OCI-LY7 (cell line): ENCODE results near the gene PCK1. TPM values are rescaled to one million over a fixed set of nuclear protein-coding genes. Genes with fewer than 3 reads are reported as not detected.

ENCODE experiments used
- BruUV-seq: library from RNA; stranded (reverse); fragments of 400-500 nt; replicated peaks from 2 replicates; lab custom pipeline; 2021; lab: Mats Ljungman, UMichigan
- CTCF ChIA-PET: fragments of 300-600 bp; sonication (Branson Sonifier 250); formaldehyde crosslinking; loops from one replicate; lab custom pipeline; 2022; ENCODE audit warnings: antibody characterized with exemption; ENCODE audit not compliant: unreplicated experiment; lab: Charles Lee
- POLR2A ChIA-PET: fragments of 300-600 bp; sonication (Branson Sonifier 250); formaldehyde crosslinking; loops from one replicate; lab custom pipeline; 2022; ENCODE audit warnings: antibody characterized with exemption; lab: Charles Lee
- DNase-seq: peaks from one replicate; pipeline ENCODE4 v3.0.0-alpha.2; 2015; ENCODE audit warnings: low spot score
- H2AFZ ChIP-seq: fragments of 200-600 bp; sonication (generic), shearing (Covaris generic); 2 replicates; pipeline ENCODE4 v1.6.1; 2014; ENCODE audit warnings: mild to moderate bottlenecking, antibody characterized with exemption, low read length, moderate library complexity
- H3K27ac ChIP-seq: fragments of 200-600 bp; sonication (generic); 2 replicates; pipeline ENCODE4 v1.5.1; 2014; ENCODE audit warnings: mixed run types, low read depth, mild to moderate bottlenecking, moderate library complexity, low read length, inconsistent platforms; ENCODE audit not compliant: poor library complexity, severe bottlenecking
- H3K36me3 ChIP-seq: fragments of 200-600 bp; sonication (generic); 2 replicates; pipeline ENCODE4 v1.6.1; 2014; ENCODE audit warnings: mild to moderate bottlenecking, antibody characterized with exemption, low read length, moderate library complexity, mixed read lengths; ENCODE audit not compliant: insufficient read depth
- H3K4me1 ChIP-seq: fragments of 200-600 bp; sonication (generic); 2 replicates; pipeline ENCODE4 v1.5.1; 2014; ENCODE audit warnings: mild to moderate bottlenecking, low read length; ENCODE audit not compliant: insufficient read depth, poor library complexity, severe bottlenecking
- H3K4me2 ChIP-seq: fragments of 200-600 bp; sonication (generic); 2 replicates; pipeline ENCODE4 v1.6.1; 2014; ENCODE audit warnings: mild to moderate bottlenecking, low read length
- H3K4me3 ChIP-seq: fragments of 200-600 bp; sonication (generic); 2 replicates; pipeline ENCODE4 v1.5.1; 2014; ENCODE audit warnings: mild to moderate bottlenecking, low read depth, low read length; ENCODE audit not compliant: poor library complexity, severe bottlenecking
- H3K79me2 ChIP-seq: fragments of 200-600 bp; sonication (generic); 2 replicates; pipeline ENCODE4 v1.6.1; 2016; ENCODE audit warnings: low read depth, mild to moderate bottlenecking, low read length, moderate library complexity, mixed read lengths; ENCODE audit not compliant: insufficient read depth
- H3K9me2 ChIP-seq: fragments of 200-600 bp; sonication (generic); 2 replicates; pipeline ENCODE4 v1.6.1; 2016; ENCODE audit warnings: mild to moderate bottlenecking, low read length, mixed read lengths; ENCODE audit not compliant: insufficient read depth
- H3K9me3 ChIP-seq: fragments of 200-600 bp; sonication (generic); 2 replicates; pipeline ENCODE4 v1.6.1; 2014; ENCODE audit warnings: mild to moderate bottlenecking, mixed run types, low read length, mixed read lengths
- H4K20me1 ChIP-seq: fragments of 200-600 bp; sonication (generic); 2 replicates; pipeline ENCODE4 v1.6.1; 2014; ENCODE audit warnings: mild to moderate bottlenecking, antibody characterized with exemption, low read length, moderate library complexity, mixed read lengths; ENCODE audit not compliant: insufficient read depth
- CTCF ChIP-seq: fragments of 200-600 bp; sonication (generic); conservative IDR thresholded peaks from 2 replicates; pipeline ENCODE4 v1.5.1; 2014; ENCODE audit warnings: mild to moderate bottlenecking, antibody characterized with exemption, low read length, moderate library complexity, mixed read lengths
- EZH2phosphoT487 ChIP-seq: fragments of 200-600 bp; sonication (generic); IDR thresholded peaks from 2 replicates; pipeline ENCODE4 v1.6.1; 2018; ENCODE audit warnings: low read depth, borderline replicate concordance, mild to moderate bottlenecking, mixed run types, antibody characterized with exemption, low read length, moderate library complexity, mixed read lengths
- intact Hi-C: fragments of 100-400 bp; cut with micrococcal nuclease; formaldehyde crosslinking; loops from one replicate; pipeline ENCODE4 v1.10.0; 2022; ENCODE audit not compliant: unreplicated experiment
- total RNA-seq, 2 experiments: library from RNA; depleted of rRNA in 1 of 2; stranded (reverse); fragments of >200 nt in 1 of 2; shearing (Covaris generic) in 1 of 2; gene quantifications; 2 replicates each; pipeline ENCODE4 v1.2.3, GENCODE V29; 2014 to 2022

PCK1 gene
- total RNA-seq, 2 experiments from 2014 or later, result 6.9 to 13.0 TPM

- DNase-seq, result no peak
- Histone ChIP-seq H2AFZ (no peak overlapping the region), H4K20me1 (no peaks in the 10 kb centered on the region), H3K27ac (no peak overlapping the region), H3K9me3 (no peaks in the 10 kb centered on the region), H3K4me1 (no peaks in the 10 kb centered on the region), H3K79me2 (no peaks in the 10 kb centered on the region), H3K4me2 (no peak overlapping the region), H3K4me3 (no peak overlapping the region), H3K9me2 (no peaks in the 10 kb centered on the region), H3K36me3 (no peaks in the 10 kb centered on the region)
- intact Hi-C loops, result no loop called here
- BruUV-seq, result no TSS peak
- ChIA-PET POLR2A (no interaction called here), CTCF (interaction anchor here (0.5 to 0.6 kb wide), 3 partner anchors 12 to 678 kb away, joined by 3 to 4 read pairs (median 3); no protein-coding TSS in a partner anchor)
- TF ChIP-seq CTCF (no peak), EZH2phosphoT487 (no peak)
Measured at GRCh38 chr20:57548177-57549058, 12.5 kb upstream of the PCK1 start.

- no peak overlapping the region for H3K4me2 ChIP-seq
- H3K36me3 ChIP-seq, result no peaks in the 10 kb centered on the region
- no peak overlapping the region for H3K4me3 ChIP-seq
- TF ChIP-seq EZH2phosphoT487, result no peak
- TF ChIP-seq CTCF, result no peak
- ChIA-PET POLR2A (no interaction called here), CTCF (no interaction called here)
- H4K20me1 ChIP-seq, result no peaks in the 10 kb centered on the region
- no peak overlapping the region for H3K27ac ChIP-seq
- no peaks in the 10 kb centered on the region for H3K9me3 ChIP-seq
- H3K79me2 ChIP-seq, result no peaks in the 10 kb centered on the region
- H3K4me1 ChIP-seq, result no peaks in the 10 kb centered on the region
- no peak for DNase-seq
- no TSS peak for BruUV-seq
- no peaks in the 10 kb centered on the region for H3K9me2 ChIP-seq
- H2AFZ ChIP-seq, result no peak overlapping the region
- intact Hi-C loops, result no loop called here
Measured at GRCh38 chr20:57552471-57552870, 8.4 kb upstream of the PCK1 start.
